Measurements from ENCODE around the gene PHKG2.

PHKG2 gene

GRCh38 chr16:30758988-30759491 is 10.8 kb downstream of the PHKG2 start:
- DNase-seq = no peak

- DNase-seq = no peak
Observed at GRCh38 chr16:30760001-30760559, 11.9 kb downstream of the PHKG2 start.

- DNase-seq = no peak
Observed at GRCh38 chr16:30760577-30761426, 12.6 kb downstream of the PHKG2 start.

- DNase-seq = peak; percentile 21
Observed at GRCh38 chr16:30761427-30761927, 13.3 kb downstream of the PHKG2 start.

- peak; percentile 94 for DNase-seq
Observed at GRCh38 chr16:30761928-30762902, 14.0 kb downstream of the PHKG2 start, which contains the start of the genes CFAP119 and RNF40. Gene CFAP119 (minus strand): TSS chr16:30762062. CDS start chr16:30761748, 314 bp downstream. Gene RNF40 (plus strand): TSS chr16:30762322. CDS start chr16:30762546, 224 bp downstream.

GRCh38 chr16:30762991-30763725 is 14.9 kb downstream of the PHKG2 start:
- DNase-seq = no peak

GRCh38 chr16:30764086-30764485 is 15.9 kb downstream of the PHKG2 start:
- no peak for DNase-seq

- DNase-seq = no peak
Observed at GRCh38 chr16:30764816-30765465, 16.7 kb downstream of the PHKG2 start.

GRCh38 chr16:30766206-30766932 is 18.1 kb downstream of the PHKG2 start:
- DNase-seq = no peak

- DNase-seq = no peak
Observed at GRCh38 chr16:30766933-30767284, 18.7 kb downstream of the PHKG2 start.

GRCh38 chr16:30767767-30768465 is 19.7 kb downstream of the PHKG2 start:
- DNase-seq = no peak

- no peak for DNase-seq
Observed at GRCh38 chr16:30768583-30769181, 20.5 kb downstream of the PHKG2 start.

- no peak for DNase-seq
Observed at GRCh38 chr16:30769379-30770089, 21.3 kb downstream of the PHKG2 start.

- no peak for DNase-seq
Observed at GRCh38 chr16:30771726-30772125, 23.5 kb downstream of the PHKG2 start.

GRCh38 chr16:30773826-30774225 is 25.6 kb downstream of the PHKG2 start:
- DNase-seq = no peak

GRCh38 chr16:30774367-30775130 is 26.3 kb downstream of the PHKG2 start:
- no peak for DNase-seq

GRCh38 chr16:30775131-30775391 is 26.8 kb downstream of the PHKG2 start:
- DNase-seq = no peak

Measured in effector CD8-positive, alpha-beta T cell (primary cell).